Breast epithelium (tissue), 3 donors: Measurements from ENCODE around the gene PRKCE.
A peak's percentile ranks its signal among the peaks of the same experiment; 100 is the strongest.

ENCODE experiments used
- CTCF ChIP-seq, 3 donors: fragments of 450-650 bp; IDR thresholded peaks; one replicate each; pipeline ENCODE4 v1.5.1; 2016 to 2017; ENCODE audit warnings: antibody characterized with exemption in 3 of 3, mild to moderate bottlenecking in 3 of 3, moderate library complexity in 3 of 3
- POLR2AphosphoS5 ChIP-seq, 3 donors: sonication (generic); formaldehyde crosslinking; IDR thresholded peaks; one replicate each; pipeline ENCODE4 v1.6.1; 2017; ENCODE audit warnings: antibody characterized with exemption in 3 of 3

- TF ChIP-seq CTCF (IDR thresholded peaks at IDR 0.05) = peak; percentile 95 to 98 (median 97)
- peak; percentile 26 to 41 (median 36) for TF ChIP-seq POLR2AphosphoS5 (IDR thresholded peaks at IDR 0.05)
These were observed 7.6 kb upstream of the PRKCE start for GRCh38 chr2:45643543-45644542.
